GM18909 (cell line): ENCODE measurements around the gene SCNN1B.
"Not testable (repeated sequence)": the region's sequence is repeated elsewhere in the genome, so short reads cannot be mapped to it uniquely, and the experiment has no call there.

ENCODE experiments used
- ATAC-seq: cut with Tn5 transposase; IDR thresholded peaks from one replicate; pipeline ENCODE4 v1.9.1; 2021; ENCODE audit warnings: mild to moderate bottlenecking; ENCODE audit not compliant: unreplicated experiment, poor library complexity

Gene SCNN1B

DNA sequence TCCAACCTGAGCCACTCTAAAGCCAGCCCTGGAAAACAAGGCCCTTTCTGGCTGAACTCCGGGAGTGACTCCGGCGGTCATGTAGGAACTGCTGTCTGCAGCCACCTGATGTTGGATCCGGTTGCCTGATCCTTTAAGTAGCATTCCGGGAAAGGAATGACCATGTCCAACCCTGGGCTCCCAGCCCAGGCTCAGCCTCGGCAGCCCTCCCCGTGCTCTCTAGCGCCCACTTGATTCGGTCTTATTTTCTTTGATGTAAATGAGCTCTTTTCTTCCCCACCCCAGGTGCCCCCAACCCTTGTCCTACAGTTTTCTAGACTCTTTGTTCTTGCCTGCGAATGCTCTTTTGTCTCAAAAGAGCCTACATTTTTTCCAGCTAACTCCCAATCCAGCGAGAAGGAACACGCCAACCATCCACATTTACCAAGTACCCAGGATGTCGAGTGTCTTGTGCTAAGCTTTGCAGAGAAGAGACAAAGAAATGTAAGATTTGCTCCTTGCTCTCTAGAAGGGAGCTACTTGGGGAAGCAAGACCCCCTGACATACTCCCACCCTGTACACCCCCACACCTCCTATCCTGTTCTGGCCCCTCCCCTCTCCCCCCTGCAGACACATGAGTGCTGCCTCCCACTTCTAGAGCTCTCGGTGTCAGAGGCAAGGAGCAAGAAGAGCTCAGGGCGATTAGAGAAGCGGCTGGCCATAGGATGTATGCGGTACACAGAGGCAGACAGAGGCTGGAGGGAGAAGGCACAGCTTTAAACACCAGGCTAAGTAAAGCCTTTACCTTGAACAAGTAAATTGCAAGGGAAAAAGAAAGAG lies 97.1 kb downstream of the SCNN1B start:
- ATAC-seq = no peak

DNA sequence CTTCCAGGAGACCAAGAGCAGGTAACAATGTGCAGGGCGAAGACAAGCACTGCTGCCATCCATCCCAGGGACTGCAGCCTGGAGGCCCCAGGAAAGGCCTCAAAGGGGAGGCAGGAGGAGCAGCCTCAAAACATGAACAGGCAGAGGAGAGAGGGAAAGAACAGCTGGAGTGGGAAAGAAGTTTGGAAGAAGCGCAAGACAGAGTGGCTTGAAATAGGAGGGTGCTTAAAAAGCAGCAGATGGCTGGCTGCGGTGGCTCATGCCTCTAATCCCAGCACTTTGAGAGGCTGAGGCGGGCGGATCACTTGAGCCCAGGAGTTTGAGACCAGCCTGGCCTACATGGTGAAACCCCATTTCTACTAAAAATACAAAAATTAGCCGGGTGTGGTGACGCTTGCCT lies 98.3 kb downstream of the SCNN1B start:
- not testable (repeated sequence) for ATAC-seq

GRCh38 chr16:23401139-23401538 lies 99.0 kb downstream of the SCNN1B start:
- ATAC-seq = no peak

- no peak for ATAC-seq
Measured at GRCh38 chr16:23402100-23402499, 100.0 kb downstream of the SCNN1B start.

GRCh38 chr16:23403547-23403946 lies 101.4 kb downstream of the SCNN1B start:
- no peak for ATAC-seq

DNA sequence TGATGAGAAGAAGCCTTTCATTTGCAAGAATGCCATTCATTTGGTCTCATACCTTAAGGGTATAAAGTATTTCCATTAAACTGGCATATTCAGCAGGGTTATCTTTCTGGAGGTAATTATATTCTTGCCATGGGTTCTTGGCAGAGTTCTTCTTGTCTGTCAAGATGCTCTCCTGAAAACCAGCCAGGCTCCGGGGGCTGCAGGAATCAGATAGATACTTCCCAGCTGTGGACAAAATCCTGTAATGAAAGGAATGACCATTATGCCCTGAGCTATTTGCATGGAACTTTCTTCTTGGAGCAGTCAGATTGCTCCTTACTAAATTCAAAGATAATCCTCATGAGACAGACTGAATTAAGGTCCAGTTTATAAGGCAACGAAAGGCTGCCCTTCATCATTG lies 103.9 kb downstream of the SCNN1B start:
- no peak for ATAC-seq

DNA sequence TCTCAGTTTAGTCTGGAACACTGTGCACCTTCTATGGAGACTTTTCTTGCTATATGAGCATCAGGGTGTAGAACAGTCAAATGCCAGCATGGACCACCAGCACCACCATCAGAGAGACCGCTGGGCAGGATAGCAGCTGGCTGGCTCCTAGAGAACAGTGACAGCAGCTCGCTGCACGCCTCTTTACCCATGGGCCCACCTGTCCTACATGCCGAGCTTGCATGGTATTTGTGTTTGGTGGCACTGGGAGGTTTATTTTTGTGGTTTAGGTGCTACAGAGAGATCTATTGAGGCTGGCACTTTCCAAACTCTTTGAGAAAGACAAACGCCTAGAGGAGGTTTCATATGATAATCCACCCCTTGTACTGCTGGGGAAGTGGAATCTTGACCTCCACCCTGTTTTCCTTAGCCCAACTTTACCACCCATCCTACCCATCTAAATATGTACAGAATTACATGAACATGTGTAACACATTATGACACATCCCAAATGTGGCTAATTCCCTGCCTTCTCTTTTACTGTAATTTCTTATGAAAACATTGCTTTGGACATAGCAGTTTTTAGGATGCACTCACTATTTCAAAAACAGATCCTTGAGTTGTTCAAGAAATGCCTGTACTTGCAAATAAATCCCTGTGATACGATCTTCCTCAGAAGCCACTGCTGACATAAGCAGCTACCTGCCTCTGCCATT lies 104.6 kb downstream of the SCNN1B start:
- ATAC-seq = no peak

GRCh38 chr16:23407436-23408127 lies 105.5 kb downstream of the SCNN1B start:
- ATAC-seq = no peak

GRCh38 chr16:23408242-23408822 lies 106.2 kb downstream of the SCNN1B start:
- no peak for ATAC-seq

- no peak for ATAC-seq
Measured at GRCh38 chr16:23408823-23409298, 106.8 kb downstream of the SCNN1B start.

DNA sequence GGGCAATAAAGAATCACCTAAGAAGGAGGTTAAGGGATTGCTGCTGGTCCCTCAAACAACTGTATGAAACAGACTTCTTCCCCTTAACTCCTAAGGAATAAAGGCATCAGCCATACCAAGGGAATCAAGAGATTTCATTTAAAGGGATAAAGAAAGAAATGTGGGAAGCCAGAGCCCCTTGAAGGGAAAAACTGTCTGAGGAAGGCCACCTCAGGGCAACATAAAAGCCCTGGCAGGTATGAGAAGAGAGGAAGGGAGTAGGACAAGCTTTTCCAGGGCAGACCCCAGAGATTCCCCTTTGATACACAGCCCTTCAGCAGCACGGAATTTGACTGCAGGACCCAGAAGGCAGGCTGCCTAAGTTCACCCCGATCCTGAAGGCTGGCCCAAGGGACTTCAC lies 107.4 kb downstream of the SCNN1B start:
- no peak for ATAC-seq

GRCh38 chr16:23410176-23410575 lies 108.1 kb downstream of the SCNN1B start:
- no peak for ATAC-seq

GRCh38 chr16:23414731-23415130 lies 112.6 kb downstream of the SCNN1B start:
- no peak for ATAC-seq

DNA sequence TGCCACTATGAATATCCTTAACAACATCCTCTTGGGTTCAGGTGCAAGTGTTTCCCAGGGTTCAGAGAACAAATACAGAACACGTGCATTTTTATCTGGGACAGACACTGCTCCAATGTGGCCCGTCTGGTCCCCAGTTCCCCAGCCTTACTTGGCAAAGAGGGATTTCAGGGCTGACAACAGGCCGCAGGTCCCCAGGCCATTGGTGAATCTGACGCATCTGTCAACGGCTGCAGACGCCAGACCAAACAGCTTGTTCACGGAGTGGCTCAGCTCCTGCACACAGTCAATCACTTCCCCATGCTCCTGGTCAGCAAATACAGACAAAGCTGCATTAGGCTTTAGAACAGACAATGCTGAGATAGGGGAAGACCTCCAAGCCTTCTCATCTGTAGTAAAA lies 114.7 kb downstream of the SCNN1B start:
- ATAC-seq = no peak

GRCh38 chr16:23420011-23420410 lies 117.9 kb downstream of the SCNN1B start:
- ATAC-seq = no peak

- ATAC-seq = no peak
Measured at GRCh38 chr16:23423496-23424049, 121.5 kb downstream of the SCNN1B start.

DNA sequence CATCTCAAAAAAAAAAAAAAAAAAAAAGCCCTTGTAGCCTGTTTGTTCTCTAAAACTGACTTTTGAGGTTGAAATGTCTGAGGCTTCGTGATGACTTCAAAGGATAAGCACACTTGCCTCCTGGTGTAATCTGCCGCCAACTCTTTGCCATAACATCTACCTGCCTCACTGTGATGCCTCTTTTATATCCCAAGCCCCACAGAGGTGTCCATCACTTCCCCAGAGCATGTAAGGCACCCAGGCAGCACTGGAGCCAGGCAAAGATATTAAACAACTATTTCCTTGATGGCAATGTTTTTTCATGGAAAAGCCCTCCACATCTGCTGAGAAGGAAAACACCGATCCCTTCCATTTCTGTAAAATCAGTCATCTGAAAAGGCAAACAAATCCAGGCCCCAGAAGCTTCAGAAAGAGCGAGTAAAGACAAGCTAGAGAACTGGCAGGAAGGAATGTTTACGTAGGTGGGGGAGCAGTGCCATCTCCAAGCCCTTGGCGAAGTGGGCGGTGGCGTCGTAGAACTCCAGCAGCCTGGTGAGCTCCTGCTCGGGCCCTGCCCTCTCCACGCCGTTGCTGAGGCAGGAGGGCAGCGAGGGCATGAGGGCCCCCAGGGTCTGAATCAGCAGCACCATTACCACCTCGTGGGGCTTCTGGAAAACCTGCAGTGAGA lies 122.3 kb downstream of the SCNN1B start:
- ATAC-seq = no peak

- ATAC-seq = no peak
Measured at GRCh38 chr16:23428351-23428750, 126.2 kb downstream of the SCNN1B start.
